GM12878 (cell line): ENCODE results near the gene DDX49. TPM values are rescaled to one million over a fixed set of nuclear protein-coding genes. Genes with fewer than 3 reads are reported as not detected.

Experiments
- ATAC-seq: fragments of 200-7000 bp; cut with Tn5 transposase; 3 replicates; pipeline ENCODE4 v1.9.1; 2020; ENCODE audit warnings: mild to moderate bottlenecking, moderate library complexity
- BruUV-seq: library from RNA; stranded (reverse); fragments of 400-500 nt; replicated peaks from 2 replicates; lab custom pipeline; 2021; lab: Mats Ljungman, UMichigan
- CTCF ChIA-PET: fragments of 300-600 bp; sonication (Branson Sonifier 250); formaldehyde crosslinking; extraction: SDS; loops from one replicate; lab custom pipeline; 2021; ENCODE audit warnings: inconsistent platforms; lab: Yijun Ruan, JAX
- POLR2A ChIA-PET: fragments of 350-600 bp; formaldehyde crosslinking; extraction: SDS; loops from one replicate; lab custom pipeline; 2021; ENCODE audit warnings: inconsistent platforms; lab: Charles Lee
- RAD21 ChIA-PET: fragments of 300-600 bp; sonication (Branson Sonifier 250); formaldehyde crosslinking; loops from one replicate; lab custom pipeline; 2023; ENCODE audit warnings: antibody characterized with exemption; ENCODE audit not compliant: unreplicated experiment; lab: Charles Lee
- SMC1A ChIA-PET: fragments of 300-600 bp; sonication (Branson Sonifier 250); formaldehyde crosslinking; loops from one replicate; lab custom pipeline; 2023; ENCODE audit not compliant: unreplicated experiment, uncharacterized antibody; lab: Charles Lee
- DNase-seq: peaks from one replicate; pipeline ENCODE4 v3.0.0-alpha.2; 2011; ENCODE audit warnings: low read depth, low spot score
- FAIRE-seq: peaks from 3 replicates; lab custom pipeline; 2011; peaks lifted over from hg19 to GRCh38; lab: Jason Lieb, UNC
- H2AFZ ChIP-seq: 2 replicates; pipeline ENCODE4 v1.6.0; 2011; ENCODE audit warnings: low read depth, low read length, control low read depth; ENCODE audit not compliant: control insufficient read depth
- H3K27ac ChIP-seq: 2 replicates; pipeline ENCODE4 v1.5.1; 2011; ENCODE audit warnings: control low read depth; ENCODE audit not compliant: control insufficient read depth, insufficient read depth
- H3K27me3 ChIP-seq, 2 experiments: replicated peaks in 1 of 2; 2 replicates each; pipeline versions ENCODE4 v1.6.0 to v1.6.1; 2011; ENCODE audit warnings: low read length in 1 of 2; ENCODE audit not compliant: control insufficient read depth in 2 of 2, insufficient read depth in 2 of 2
- H3K36me3 ChIP-seq, 2 experiments: 2 replicates each; pipeline ENCODE4 v1.5.1; 2011; ENCODE audit warnings: low read length in 1 of 2; ENCODE audit not compliant: control insufficient read depth in 2 of 2, insufficient read depth in 2 of 2
- H3K4me1 ChIP-seq: 2 replicates; pipeline ENCODE4 v1.6.1; 2011; ENCODE audit warnings: mild to moderate bottlenecking, low read length, moderate library complexity, mixed read lengths; ENCODE audit not compliant: control insufficient read depth, insufficient read depth
- H3K4me2 ChIP-seq: 2 replicates; pipeline ENCODE4 v1.6.0; 2011; ENCODE audit warnings: control low read depth; ENCODE audit not compliant: control insufficient read depth, insufficient read depth
- H3K4me3 ChIP-seq: fragments of 200-600 bp; sonication (generic); 2 replicates; pipeline ENCODE4 v1.5.1; 2016
- H3K79me2 ChIP-seq: 2 replicates; pipeline ENCODE4 v1.6.0; 2011; ENCODE audit warnings: low read length; ENCODE audit not compliant: control insufficient read depth, insufficient read depth
- H3K9ac ChIP-seq: 2 replicates; pipeline ENCODE4 v1.8.0; 2011; ENCODE audit warnings: low read length, control low read depth, mixed read lengths; ENCODE audit not compliant: control insufficient read depth, insufficient read depth
- H3K9me3 ChIP-seq: replicated peaks from 3 replicates; pipeline ENCODE4 v1.5.1; 2011; ENCODE audit warnings: mild to moderate bottlenecking, low read length; ENCODE audit not compliant: control insufficient read depth, insufficient read depth
- H4K20me1 ChIP-seq: 2 replicates; pipeline ENCODE4 v1.6.0; 2011; ENCODE audit not compliant: control insufficient read depth, insufficient read depth
- BHLHE40 ChIP-seq, 2 experiments: fragments of 450-650 bp in 1 of 2; IDR thresholded peaks; 2 replicates each; pipeline ENCODE4 v1.6.1; 2011 to 2017; ENCODE audit warnings: low read depth in 2 of 2, borderline replicate concordance in 1 of 2, improper control_type of control experiment in 1 of 2, low read length in 1 of 2, mild to moderate bottlenecking in 1 of 2
- CHD2 ChIP-seq: IDR thresholded peaks from 2 replicates; pipeline ENCODE4 v1.6.1; 2011; ENCODE audit warnings: low read depth, low read length, improper control_type of control experiment, borderline replicate concordance
- IKZF1 ChIP-seq: fragments of 450-650 bp; conservative IDR thresholded peaks from 2 replicates; pipeline ENCODE4 v1.6.1; 2017; ENCODE audit warnings: antibody characterized with exemption, mild to moderate bottlenecking
- JUNB ChIP-seq: IDR thresholded peaks from 2 replicates; pipeline ENCODE4 v1.6.1; 2016; ENCODE audit warnings: antibody characterized with exemption, mild to moderate bottlenecking
- LARP7 ChIP-seq: fragments of 450-650 bp; IDR thresholded peaks from 2 replicates; pipeline ENCODE4 v1.6.1; 2017; ENCODE audit warnings: mild to moderate bottlenecking
- MEF2B ChIP-seq: fragments of 450-650 bp; IDR thresholded peaks from 2 replicates; pipeline ENCODE4 v1.6.1; 2018; ENCODE audit warnings: mild to moderate bottlenecking, moderate library complexity; ENCODE audit not compliant: partially characterized antibody, poor library complexity, severe bottlenecking
- RAD21 ChIP-seq: IDR thresholded peaks from 2 replicates; pipeline ENCODE4 v1.6.1; 2011; ENCODE audit warnings: mild to moderate bottlenecking, low read depth, low read length, moderate library complexity; ENCODE audit not compliant: insufficient read depth
- RUNX3 ChIP-seq: IDR thresholded peaks from 2 replicates; pipeline ENCODE4 v1.6.1; 2012; ENCODE audit warnings: low read length, inconsistent platforms
- SUZ12 ChIP-seq: fragments of 200-600 bp; sonication (generic); IDR thresholded peaks from one replicate; pipeline ENCODE4 v1.6.1; 2018; ENCODE audit warnings: antibody characterized with exemption, mild to moderate bottlenecking; ENCODE audit not compliant: unreplicated experiment
- WGBS: methylation state at CpG from one replicate; pipeline ENCODE4 v1.1.6; 2016; ENCODE audit warnings: low lambda C conversion rate; ENCODE audit not compliant: insufficient replicate concordance, insufficient coverage; ENCODE audit errors: missing lambda C conversion rate; 5-methylcytosine and 5-hydroxymethylcytosine counted together
- in situ Hi-C: fragments of 300-500 bp; cut with MboI; formaldehyde crosslinking; loops from 9 replicates; pipeline ENCODE4 v1.14.3; 2018; ENCODE audit warnings: mixed read lengths
- intact Hi-C: fragments of 100-400 bp; cut with micrococcal nuclease; formaldehyde crosslinking; loops from one replicate; pipeline ENCODE4 v1.14.2; 2022; ENCODE audit not compliant: unreplicated experiment
- polyA plus RNA-seq, 11 experiments: library from polyadenylated mRNA; depleted of rRNA in 4 of 11; unstranded in 6 of 11; stranded (reverse) in 5 of 11; fragments of >200 nt; fragmentation: Nextera tagmentation in 4 of 11; fragmentation: Illumina TruSeq in 1 of 11; extraction: Ambion mirVana in 4 of 11; extraction: Trizol in 1 of 11; gene quantifications; 1 replicate in 1 of 11; 2 replicates in 10 of 11; pipeline versions ENCODE4 v1.2.1 to v1.2.3, GENCODE V29; 2011 to 2016; ENCODE audit warnings: inconsistent platforms in 2 of 11, missing spikeins in 2 of 11, low read depth in 1 of 11
- total RNA-seq, 4 experiments: library from RNA; depleted of rRNA in 3 of 4; stranded (reverse); fragments of >200 nt in 3 of 4; fragmentation: Illumina TruSeq in 1 of 4; extraction: Trizol in 1 of 4; gene quantifications; 2 replicates each; pipeline versions ENCODE4 v1.2.1 to v1.2.3, GENCODE V29; 2013 to 2021
- TF ChIP-seq, protein P1 (sequence below): fragments of 450-650 bp; IDR thresholded peaks from 2 replicates; pipeline ENCODE4 v1.6.1; 2016; ENCODE audit warnings: mild to moderate bottlenecking
- TF ChIP-seq, protein P2 (sequence below): fragments of 450-650 bp; IDR thresholded peaks from 2 replicates; pipeline ENCODE4 v1.6.1; 2014; ENCODE audit warnings: mild to moderate bottlenecking
- TF ChIP-seq, protein P3 (sequence below): fragments of 150-350 bp; IDR thresholded peaks from 2 replicates; pipeline ENCODE4 v1.6.1; 2016; ENCODE audit warnings: low read depth, low read length

The DDX49 gene
- total and polyA plus RNA-seq, 10 of the 15 experiments (the other 5 are each of a cell fraction or from before 2014, with no cell fraction given), result 0.58 to 102 (median 48.1) TPM

DNA sequence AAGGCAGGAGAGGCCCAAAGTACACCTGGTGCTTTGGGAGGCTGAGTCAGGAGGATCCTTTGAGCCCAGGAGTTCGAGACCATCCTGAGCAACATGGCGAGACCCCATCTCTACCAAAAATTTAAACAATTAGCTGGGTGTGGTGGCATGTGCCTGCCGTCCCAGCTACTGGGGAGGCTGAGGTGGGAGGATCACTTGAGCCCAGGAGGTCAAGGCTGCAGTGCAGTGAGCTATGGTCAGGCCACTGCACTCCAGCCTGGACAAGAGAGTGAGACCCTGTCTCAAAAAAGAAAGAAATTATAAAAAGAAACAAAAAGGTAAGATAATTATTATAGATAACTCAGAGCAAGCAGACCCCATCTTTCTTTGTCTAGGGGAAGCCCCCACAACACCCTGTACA, 19.6 kb downstream of the DDX49 start (continued):
- TF ChIP-seq, protein P1, sequence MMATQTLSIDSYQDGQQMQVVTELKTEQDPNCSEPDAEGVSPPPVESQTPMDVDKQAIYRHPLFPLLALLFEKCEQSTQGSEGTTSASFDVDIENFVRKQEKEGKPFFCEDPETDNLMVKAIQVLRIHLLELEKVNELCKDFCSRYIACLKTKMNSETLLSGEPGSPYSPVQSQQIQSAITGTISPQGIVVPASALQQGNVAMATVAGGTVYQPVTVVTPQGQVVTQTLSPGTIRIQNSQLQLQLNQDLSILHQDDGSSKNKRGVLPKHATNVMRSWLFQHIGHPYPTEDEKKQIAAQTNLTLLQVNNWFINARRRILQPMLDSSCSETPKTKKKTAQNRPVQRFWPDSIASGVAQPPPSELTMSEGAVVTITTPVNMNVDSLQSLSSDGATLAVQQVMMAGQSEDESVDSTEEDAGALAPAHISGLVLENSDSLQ, result no peak

- Histone ChIP-seq H3K27ac (no peak overlapping the region), H3K27me3 (peaks cover 1 to 2% of the 10 kb centered on the region in 2 experiments), H3K4me1 (no peaks in the 10 kb centered on the region), H3K9me3 (no peaks in the 10 kb centered on the region), H3K79me2 (no peaks in the 10 kb centered on the region), H2AFZ (no peak overlapping the region), H3K4me3 (peak overlapping the region; percentile 11; the same call in 1 of the 2 replicates), H3K4me2 (peak overlapping the region; percentile 81), H3K9ac (no peak overlapping the region), H4K20me1 (no peaks in the 10 kb centered on the region), H3K36me3 (no peaks in the 10 kb centered on the region)
- in situ Hi-C loops (no loop called here), intact Hi-C loops (no loop called here)
- ATAC-seq (peak; percentile 21), FAIRE-seq (no peak), DNase-seq (no peak)
- ChIA-PET RAD21 (interaction anchor here (0.5 to 0.6 kb wide), 2 partner anchors 21 to 33 kb away, joined by 3 read pairs; partner anchors contain the start of genes COPE and DDX49), CTCF (interaction anchor here (1.5 to 2.1 kb wide), 2 partner anchors 47 to 352 kb away, joined by 3 to 6 read pairs; partner anchors contain the start of gene REX1BD), POLR2A (no interaction called here), SMC1A (interaction anchor here (1.5 kb wide), 1 partner anchor 47 kb away, joined by 3 read pairs; no protein-coding TSS in a partner anchor)
- WGBS, result 14% methylated on average over 36 of the region's 47 CpGs
- TF ChIP-seq MEF2B (peak; percentile 57), LARP7 (0 out of 2 replicates have a peak, but pooled peaks have one; percentile 26), RAD21 (no peak), SUZ12 (peak; percentile 45), BHLHE40 (IDR thresholded peaks at IDR 0.05; ENCODE audit: borderline replicate concordance in 1 of 2, low read depth in 2 of 2, low read length in 1 of 2) (peak in 1 of 2 experiments; percentile 9; a peak in 1 of 4 replicates), IKZF1 (0 out of 2 replicates have a peak, but pooled peaks have one; percentile 23), CHD2 (peak; percentile 52; the same call in 1 of the 2 replicates), JUNB (no peak), RUNX3 (peak; percentile 27; the same call in 1 of the 2 replicates)
- TF ChIP-seq, protein P2, sequence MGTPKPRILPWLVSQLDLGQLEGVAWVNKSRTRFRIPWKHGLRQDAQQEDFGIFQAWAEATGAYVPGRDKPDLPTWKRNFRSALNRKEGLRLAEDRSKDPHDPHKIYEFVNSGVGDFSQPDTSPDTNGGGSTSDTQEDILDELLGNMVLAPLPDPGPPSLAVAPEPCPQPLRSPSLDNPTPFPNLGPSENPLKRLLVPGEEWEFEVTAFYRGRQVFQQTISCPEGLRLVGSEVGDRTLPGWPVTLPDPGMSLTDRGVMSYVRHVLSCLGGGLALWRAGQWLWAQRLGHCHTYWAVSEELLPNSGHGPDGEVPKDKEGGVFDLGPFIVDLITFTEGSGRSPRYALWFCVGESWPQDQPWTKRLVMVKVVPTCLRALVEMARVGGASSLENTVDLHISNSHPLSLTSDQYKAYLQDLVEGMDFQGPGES, result no peak
- TF ChIP-seq, protein P3, sequence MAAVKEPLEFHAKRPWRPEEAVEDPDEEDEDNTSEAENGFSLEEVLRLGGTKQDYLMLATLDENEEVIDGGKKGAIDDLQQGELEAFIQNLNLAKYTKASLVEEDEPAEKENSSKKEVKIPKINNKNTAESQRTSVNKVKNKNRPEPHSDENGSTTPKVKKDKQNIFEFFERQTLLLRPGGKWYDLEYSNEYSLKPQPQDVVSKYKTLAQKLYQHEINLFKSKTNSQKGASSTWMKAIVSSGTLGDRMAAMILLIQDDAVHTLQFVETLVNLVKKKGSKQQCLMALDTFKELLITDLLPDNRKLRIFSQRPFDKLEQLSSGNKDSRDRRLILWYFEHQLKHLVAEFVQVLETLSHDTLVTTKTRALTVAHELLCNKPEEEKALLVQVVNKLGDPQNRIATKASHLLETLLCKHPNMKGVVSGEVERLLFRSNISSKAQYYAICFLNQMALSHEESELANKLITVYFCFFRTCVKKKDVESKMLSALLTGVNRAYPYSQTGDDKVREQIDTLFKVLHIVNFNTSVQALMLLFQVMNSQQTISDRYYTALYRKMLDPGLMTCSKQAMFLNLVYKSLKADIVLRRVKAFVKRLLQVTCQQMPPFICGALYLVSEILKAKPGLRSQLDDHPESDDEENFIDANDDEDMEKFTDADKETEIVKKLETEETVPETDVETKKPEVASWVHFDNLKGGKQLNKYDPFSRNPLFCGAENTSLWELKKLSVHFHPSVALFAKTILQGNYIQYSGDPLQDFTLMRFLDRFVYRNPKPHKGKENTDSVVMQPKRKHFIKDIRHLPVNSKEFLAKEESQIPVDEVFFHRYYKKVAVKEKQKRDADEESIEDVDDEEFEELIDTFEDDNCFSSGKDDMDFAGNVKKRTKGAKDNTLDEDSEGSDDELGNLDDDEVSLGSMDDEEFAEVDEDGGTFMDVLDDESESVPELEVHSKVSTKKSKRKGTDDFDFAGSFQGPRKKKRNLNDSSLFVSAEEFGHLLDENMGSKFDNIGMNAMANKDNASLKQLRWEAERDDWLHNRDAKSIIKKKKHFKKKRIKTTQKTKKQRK, result no peak
- no TSS peak for BruUV-seq
Measured at GRCh38 chr19:18939922-18940768, 20.6 kb downstream of the DDX49 start.
